Measurements from ENCODE around the gene RBBP8. TPM values are rescaled to one million over a fixed set of nuclear protein-coding genes. Genes with fewer than 3 reads are reported as not detected.
A peak's percentile ranks its signal among the peaks of the same experiment; 100 is the strongest.

Gene RBBP8
- total and polyA plus RNA-seq, 4 donors: 6.5 to 9.8 (median 7.4) TPM

DNA sequence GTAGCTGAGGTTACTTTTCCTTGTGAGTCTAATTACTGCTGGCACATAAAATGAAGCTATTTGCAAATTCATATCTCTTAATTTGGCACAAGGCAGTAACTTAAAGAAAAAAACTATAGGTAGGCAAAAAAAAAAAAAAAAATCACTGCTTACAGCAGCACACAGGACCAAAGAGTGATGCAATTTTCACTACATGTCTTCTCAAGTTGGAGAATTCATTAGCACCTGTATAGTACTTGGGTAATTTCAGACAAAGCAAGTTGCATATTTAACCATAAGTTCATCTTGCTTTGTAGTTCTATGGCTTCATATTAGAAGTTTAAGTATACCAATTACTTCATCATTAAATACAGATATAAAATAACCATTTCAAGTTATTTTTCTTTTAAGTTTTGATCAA, 33.7 kb upstream of the RBBP8 start:
- peaks cover 0 to 4% (median 0%) of the 10 kb centered on the region in 4 donors for H3K4me1 ChIP-seq (ENCODE audit: control insufficient read depth in 4 of 4, insufficient read depth in 4 of 4, low read length in 3 of 4)
- H3K4me3 ChIP-seq (ENCODE audit: low read depth in 1 of 3, low read length in 3 of 3): no peak overlapping the region
- no peaks in the 10 kb centered on the region for H3K36me3 ChIP-seq (ENCODE audit: control insufficient read depth in 4 of 4, insufficient read depth in 3 of 4, low read depth in 1 of 4, low read length in 3 of 4)
- H3K9me3 ChIP-seq (ENCODE audit: control insufficient read depth in 4 of 4, low read length in 3 of 4): no peaks in the 10 kb centered on the region
- TF ChIP-seq NR2F2 (IDR thresholded peaks at IDR 0.05) (no peak), FOXA1 (IDR thresholded peaks at IDR 0.05) (no peak), HNF4G (IDR thresholded peaks at IDR 0.05) (no peak), ATF3 (IDR thresholded peaks at IDR 0.05) (no peak), TAF1 (conservative IDR thresholded peaks at IDR 0.05) (no peak), RAD21 (IDR thresholded peaks at IDR 0.05) (no peak), RXRA (IDR thresholded peaks at IDR 0.05) (no peak), GABPA (IDR thresholded peaks at IDR 0.05 in 1 of 2, conservative IDR thresholded peaks at IDR 0.05 in 1 of 2) (no peak), EGR1 (IDR thresholded peaks at IDR 0.05; ENCODE audit: low read depth in 2 of 2) (no peak), YY1 (IDR thresholded peaks at IDR 0.05) (no peak), HNF4A (conservative IDR thresholded peaks at IDR 0.05) (no peak)
- TF ChIP-seq, protein P1, sequence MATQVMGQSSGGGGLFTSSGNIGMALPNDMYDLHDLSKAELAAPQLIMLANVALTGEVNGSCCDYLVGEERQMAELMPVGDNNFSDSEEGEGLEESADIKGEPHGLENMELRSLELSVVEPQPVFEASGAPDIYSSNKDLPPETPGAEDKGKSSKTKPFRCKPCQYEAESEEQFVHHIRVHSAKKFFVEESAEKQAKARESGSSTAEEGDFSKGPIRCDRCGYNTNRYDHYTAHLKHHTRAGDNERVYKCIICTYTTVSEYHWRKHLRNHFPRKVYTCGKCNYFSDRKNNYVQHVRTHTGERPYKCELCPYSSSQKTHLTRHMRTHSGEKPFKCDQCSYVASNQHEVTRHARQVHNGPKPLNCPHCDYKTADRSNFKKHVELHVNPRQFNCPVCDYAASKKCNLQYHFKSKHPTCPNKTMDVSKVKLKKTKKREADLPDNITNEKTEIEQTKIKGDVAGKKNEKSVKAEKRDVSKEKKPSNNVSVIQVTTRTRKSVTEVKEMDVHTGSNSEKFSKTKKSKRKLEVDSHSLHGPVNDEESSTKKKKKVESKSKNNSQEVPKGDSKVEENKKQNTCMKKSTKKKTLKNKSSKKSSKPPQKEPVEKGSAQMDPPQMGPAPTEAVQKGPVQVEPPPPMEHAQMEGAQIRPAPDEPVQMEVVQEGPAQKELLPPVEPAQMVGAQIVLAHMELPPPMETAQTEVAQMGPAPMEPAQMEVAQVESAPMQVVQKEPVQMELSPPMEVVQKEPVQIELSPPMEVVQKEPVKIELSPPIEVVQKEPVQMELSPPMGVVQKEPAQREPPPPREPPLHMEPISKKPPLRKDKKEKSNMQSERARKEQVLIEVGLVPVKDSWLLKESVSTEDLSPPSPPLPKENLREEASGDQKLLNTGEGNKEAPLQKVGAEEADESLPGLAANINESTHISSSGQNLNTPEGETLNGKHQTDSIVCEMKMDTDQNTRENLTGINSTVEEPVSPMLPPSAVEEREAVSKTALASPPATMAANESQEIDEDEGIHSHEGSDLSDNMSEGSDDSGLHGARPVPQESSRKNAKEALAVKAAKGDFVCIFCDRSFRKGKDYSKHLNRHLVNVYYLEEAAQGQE (IDR thresholded peaks at IDR 0.05): no peak
- TF ChIP-seq, protein P2, sequence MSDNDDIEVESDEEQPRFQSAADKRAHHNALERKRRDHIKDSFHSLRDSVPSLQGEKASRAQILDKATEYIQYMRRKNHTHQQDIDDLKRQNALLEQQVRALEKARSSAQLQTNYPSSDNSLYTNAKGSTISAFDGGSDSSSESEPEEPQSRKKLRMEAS (IDR thresholded peaks at IDR 0.05): no peak
- TF ChIP-seq, protein P3, sequence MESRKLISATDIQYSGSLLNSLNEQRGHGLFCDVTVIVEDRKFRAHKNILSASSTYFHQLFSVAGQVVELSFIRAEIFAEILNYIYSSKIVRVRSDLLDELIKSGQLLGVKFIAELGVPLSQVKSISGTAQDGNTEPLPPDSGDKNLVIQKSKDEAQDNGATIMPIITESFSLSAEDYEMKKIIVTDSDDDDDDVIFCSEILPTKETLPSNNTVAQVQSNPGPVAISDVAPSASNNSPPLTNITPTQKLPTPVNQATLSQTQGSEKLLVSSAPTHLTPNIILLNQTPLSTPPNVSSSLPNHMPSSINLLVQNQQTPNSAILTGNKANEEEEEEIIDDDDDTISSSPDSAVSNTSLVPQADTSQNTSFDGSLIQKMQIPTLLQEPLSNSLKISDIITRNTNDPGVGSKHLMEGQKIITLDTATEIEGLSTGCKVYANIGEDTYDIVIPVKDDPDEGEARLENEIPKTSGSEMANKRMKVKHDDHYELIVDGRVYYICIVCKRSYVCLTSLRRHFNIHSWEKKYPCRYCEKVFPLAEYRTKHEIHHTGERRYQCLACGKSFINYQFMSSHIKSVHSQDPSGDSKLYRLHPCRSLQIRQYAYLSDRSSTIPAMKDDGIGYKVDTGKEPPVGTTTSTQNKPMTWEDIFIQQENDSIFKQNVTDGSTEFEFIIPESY (IDR thresholded peaks at IDR 0.05): no peak
- H3K27me3 ChIP-seq (ENCODE audit: control insufficient read depth in 4 of 4, insufficient read depth in 4 of 4, low read length in 3 of 4): no peaks in the 10 kb centered on the region
- no peak overlapping the region for H3K9ac ChIP-seq (ENCODE audit: low read depth in 1 of 2, low read length in 2 of 2)
- no peak overlapping the region for H3K27ac ChIP-seq (ENCODE audit: low read depth in 1 of 2, low read length in 2 of 2)
- DNase-seq (ENCODE audit: low spot score): no peak

DNA sequence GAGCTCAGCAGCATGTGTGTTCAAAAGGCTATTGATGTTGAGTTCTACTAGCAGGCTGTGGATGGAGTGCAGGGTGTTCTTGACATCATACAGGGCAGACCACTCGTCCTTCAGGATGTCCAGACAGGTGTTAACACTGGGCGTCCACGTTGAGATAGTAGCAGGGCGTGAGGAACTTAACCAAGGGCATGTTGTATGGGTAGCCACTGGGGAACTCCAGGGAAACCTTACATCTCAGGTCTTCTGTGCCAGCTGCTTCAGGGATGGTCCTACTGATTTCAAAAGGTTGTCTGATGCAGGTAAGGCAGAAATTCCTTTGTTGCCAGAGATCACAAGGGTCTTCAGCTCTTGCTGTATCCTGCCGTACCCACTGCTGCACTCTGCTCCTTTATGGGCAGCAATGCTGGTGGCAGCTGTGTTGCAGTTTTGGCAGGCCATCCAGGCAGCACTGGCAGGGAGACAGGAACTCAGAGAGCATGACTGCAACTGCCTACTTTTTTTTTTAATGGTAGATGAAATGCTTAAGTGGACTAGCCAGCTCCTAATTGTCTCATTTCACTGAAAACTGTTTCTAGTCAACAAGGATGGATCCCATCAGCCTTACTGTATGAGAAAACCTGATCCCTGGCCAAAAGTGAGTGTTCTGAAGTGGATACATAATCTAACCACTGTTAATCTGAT, 32.4 kb upstream of the RBBP8 start:
- TF ChIP-seq SP1 (IDR thresholded peaks at IDR 0.05) (no peak), HNF4A (conservative IDR thresholded peaks at IDR 0.05) (peak in 1 of 2 donors; percentile 5)
- H3K4me3 ChIP-seq (ENCODE audit: low read depth in 1 of 3, low read length in 3 of 3): no peak overlapping the region
- H3K36me3 ChIP-seq (ENCODE audit: control insufficient read depth in 4 of 4, insufficient read depth in 3 of 4, low read depth in 1 of 4, low read length in 3 of 4): no peaks in the 10 kb centered on the region
- DNase-seq (ENCODE audit: low spot score): no peak
- 75% methylated on average over 5 of the region's 5 CpGs for WGBS
- H3K9me3 ChIP-seq (ENCODE audit: control insufficient read depth in 4 of 4, low read length in 3 of 4): no peaks in the 10 kb centered on the region
- H3K9ac ChIP-seq (ENCODE audit: low read depth in 1 of 2, low read length in 2 of 2): no peak overlapping the region
- H3K27me3 ChIP-seq (ENCODE audit: control insufficient read depth in 4 of 4, insufficient read depth in 4 of 4, low read length in 3 of 4): no peaks in the 10 kb centered on the region
- H3K4me1 ChIP-seq (ENCODE audit: control insufficient read depth in 4 of 4, insufficient read depth in 4 of 4, low read length in 3 of 4): peaks cover 0 to 4% (median 0%) of the 10 kb centered on the region in 4 donors
- H3K27ac ChIP-seq (ENCODE audit: low read depth in 1 of 2, low read length in 2 of 2): no peak overlapping the region

Data from liver (tissue), 9 donors.